Astrocyte (in vitro differentiated cells and primary cell): ENCODE measurements around the gene STK31. TPM values are rescaled to one million over a fixed set of nuclear protein-coding genes. Genes with fewer than 3 reads are reported as not detected.

Experiments used
- DNase-seq: peaks from one replicate; pipeline ENCODE4 v3.0.0-alpha.2; 2010; ENCODE audit warnings: low read depth
- FAIRE-seq: peaks from 2 replicates; lab custom pipeline; 2011; peaks lifted over from hg19 to GRCh38; lab: Jason Lieb, UNC
- H2AFZ ChIP-seq: 2 replicates; pipeline ENCODE4 v1.6.0; 2012; ENCODE audit warnings: low read depth, low read length, inconsistent platforms
- H3K27ac ChIP-seq: 2 replicates; pipeline ENCODE4 v1.5.1; 2011; ENCODE audit warnings: low read depth, low read length, inconsistent platforms
- H3K27me3 ChIP-seq: 2 replicates; pipeline ENCODE4 v1.6.0; 2011; ENCODE audit warnings: low read length, inconsistent platforms; ENCODE audit not compliant: insufficient read depth
- H3K36me3 ChIP-seq: 2 replicates; pipeline ENCODE4 v1.5.1; 2011; ENCODE audit warnings: low read length, inconsistent platforms; ENCODE audit not compliant: insufficient read depth
- H3K4me1 ChIP-seq: 2 replicates; pipeline ENCODE4 v1.5.1; 2011; ENCODE audit warnings: low read length, inconsistent platforms; ENCODE audit not compliant: insufficient read depth
- H3K4me2 ChIP-seq: 2 replicates; pipeline ENCODE4 v1.6.0; 2012; ENCODE audit warnings: low read length, inconsistent platforms
- H3K4me3 ChIP-seq: 2 replicates; pipeline ENCODE4 v1.5.1; 2011; ENCODE audit warnings: low read depth, mild to moderate bottlenecking, low read length, inconsistent platforms; ENCODE audit not compliant: insufficient read depth
- H3K79me2 ChIP-seq: 2 replicates; pipeline ENCODE4 v1.6.0; 2012; ENCODE audit warnings: mild to moderate bottlenecking, low read length, inconsistent platforms; ENCODE audit not compliant: insufficient read depth
- H3K9ac ChIP-seq: 2 replicates; pipeline ENCODE4 v1.6.0; 2012; ENCODE audit warnings: mild to moderate bottlenecking, low read length, inconsistent platforms
- H3K9me3 ChIP-seq: 2 replicates; pipeline ENCODE4 v1.5.1; 2012; ENCODE audit warnings: low read depth, mild to moderate bottlenecking, low read length, inconsistent platforms; ENCODE audit not compliant: insufficient read depth
- H4K20me1 ChIP-seq: 2 replicates; pipeline ENCODE4 v1.6.0; 2012; ENCODE audit warnings: low read length, inconsistent platforms; ENCODE audit not compliant: insufficient read depth
- H3K27ac Mint-ChIP-seq: one replicate; pipeline ENCODE4 v1.8.0; 2021; ENCODE audit warnings: mild to moderate bottlenecking, mixed read lengths; ENCODE audit not compliant: unreplicated experiment
- H3K27me3 Mint-ChIP-seq: one replicate; pipeline ENCODE4 v1.8.0; 2021; ENCODE audit warnings: low read depth, mixed read lengths; ENCODE audit not compliant: unreplicated experiment
- H3K36me3 Mint-ChIP-seq: one replicate; pipeline ENCODE4 v1.8.0; 2021; ENCODE audit warnings: low read depth, mixed read lengths; ENCODE audit not compliant: unreplicated experiment
- H3K4me1 Mint-ChIP-seq: one replicate; pipeline ENCODE4 v1.8.0; 2021; ENCODE audit warnings: low read depth, mixed read lengths; ENCODE audit not compliant: unreplicated experiment
- H3K4me3 Mint-ChIP-seq: one replicate; pipeline ENCODE4 v1.8.0; 2021; ENCODE audit warnings: mild to moderate bottlenecking, moderate library complexity, mixed read lengths; ENCODE audit not compliant: unreplicated experiment
- H3K9me3 Mint-ChIP-seq: one replicate; pipeline ENCODE4 v1.8.0; 2021; ENCODE audit warnings: mild to moderate bottlenecking, mixed read lengths; ENCODE audit not compliant: unreplicated experiment
- CTCF ChIP-seq: IDR thresholded peaks from 2 replicates; pipeline ENCODE4 v1.5.1; 2011; ENCODE audit warnings: low read depth, mild to moderate bottlenecking, inconsistent platforms, low read length, moderate library complexity; ENCODE audit not compliant: insufficient read depth
- EZH2 ChIP-seq: IDR thresholded peaks from 2 replicates; pipeline ENCODE4 v1.6.1; 2012; ENCODE audit warnings: mild to moderate bottlenecking, low read length, inconsistent platforms; ENCODE audit not compliant: insufficient read depth
- total RNA-seq: library from RNA; stranded (reverse); gene quantifications from 2 replicates; pipeline ENCODE4 v1.2.1, GENCODE V29; 2021

STK31 gene
- total RNA-seq, 1 donor from 2014 or later: 0.20 TPM

GRCh38 chr7:23714150-23714464 lies 4.1 kb downstream of the STK31 start:
- Histone ChIP-seq H3K4me1 (peaks cover 18% of the 10 kb centered on the region), H3K36me3 (no peaks in the 10 kb centered on the region), H3K4me2 (peak overlapping the region; percentile 52), H3K4me3 (no peak overlapping the region), H3K9me3 (no peaks in the 10 kb centered on the region), H3K27me3 (no peaks in the 10 kb centered on the region), H2AFZ (no peak overlapping the region), H3K79me2 (no peaks in the 10 kb centered on the region), H3K9ac (no peak overlapping the region), H3K27ac (no peak overlapping the region), H4K20me1 (no peaks in the 10 kb centered on the region)
- H3K36me3 Mint-ChIP-seq: no peaks in the 10 kb centered on the region
- no peaks in the 10 kb centered on the region for H3K9me3 Mint-ChIP-seq
- H3K4me3 Mint-ChIP-seq: no peak overlapping the region
- TF ChIP-seq EZH2: no peak
- TF ChIP-seq CTCF: no peak
- FAIRE-seq: no peak
- peak overlapping the region; percentile 1 for H3K27ac Mint-ChIP-seq
- H3K4me1 Mint-ChIP-seq: peaks cover 20% of the 10 kb centered on the region
- H3K27me3 Mint-ChIP-seq: no peaks in the 10 kb centered on the region
- no peak for DNase-seq

DNA sequence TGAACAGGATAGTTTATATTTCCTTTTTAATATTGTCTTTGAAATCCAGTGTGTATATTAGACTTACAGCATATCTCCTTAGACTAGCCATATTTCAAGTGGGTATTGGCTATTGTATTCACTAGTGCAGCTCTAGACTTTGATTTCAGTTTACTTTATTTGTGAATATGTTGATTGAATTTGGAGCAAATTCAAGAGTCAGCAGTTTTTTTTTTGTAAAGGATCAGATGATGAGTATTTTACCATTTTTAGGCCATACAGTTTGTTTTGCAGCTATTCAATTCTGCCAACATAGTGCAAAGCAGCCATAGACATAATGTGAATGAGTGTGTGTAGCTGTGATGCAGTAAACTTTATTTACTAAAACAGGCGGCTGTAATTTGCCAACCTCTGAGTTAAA lies 4.6 kb downstream of the STK31 start:
- Histone ChIP-seq H3K4me3 (no peak overlapping the region), H2AFZ (no peak overlapping the region), H3K27me3 (no peaks in the 10 kb centered on the region), H3K27ac (no peak overlapping the region), H4K20me1 (no peaks in the 10 kb centered on the region), H3K79me2 (no peaks in the 10 kb centered on the region), H3K4me1 (peaks cover 18% of the 10 kb centered on the region), H3K4me2 (no peak overlapping the region), H3K36me3 (no peaks in the 10 kb centered on the region), H3K9ac (no peak overlapping the region), H3K9me3 (no peaks in the 10 kb centered on the region)
- peaks cover 20% of the 10 kb centered on the region for H3K4me1 Mint-ChIP-seq
- TF ChIP-seq CTCF (no peak), EZH2 (no peak)
- H3K27ac Mint-ChIP-seq: peak overlapping the region; percentile 7
- DNase-seq (no peak), FAIRE-seq (no peak)
- H3K9me3 Mint-ChIP-seq: no peaks in the 10 kb centered on the region
- H3K4me3 Mint-ChIP-seq: no peak overlapping the region
- no peaks in the 10 kb centered on the region for H3K36me3 Mint-ChIP-seq
- H3K27me3 Mint-ChIP-seq: no peaks in the 10 kb centered on the region

DNA sequence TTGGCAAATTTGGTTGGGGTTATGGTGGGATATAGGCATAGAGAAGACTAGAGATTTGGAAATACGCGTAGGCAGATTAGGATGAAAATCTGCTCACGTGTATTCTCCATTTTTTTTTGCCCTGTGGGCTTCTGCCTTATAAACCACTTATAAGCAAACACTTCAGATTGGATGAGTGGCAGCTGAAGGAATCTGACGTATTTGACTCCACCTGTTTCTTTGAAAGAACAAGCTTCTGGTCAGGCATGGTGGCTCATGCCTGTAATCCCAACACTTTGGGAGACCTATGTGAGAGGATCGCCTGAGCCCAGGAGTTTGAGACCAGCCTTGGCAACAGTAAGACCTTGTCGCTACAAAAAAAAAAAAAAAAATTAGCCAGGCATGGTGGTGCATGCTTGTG lies 5.1 kb downstream of the STK31 start:
- Mint-ChIP-seq H3K27ac (no peak overlapping the region), H3K36me3 (no peaks in the 10 kb centered on the region), H3K4me1 (peaks cover 20% of the 10 kb centered on the region), H3K27me3 (no peaks in the 10 kb centered on the region), H3K4me3 (no peak overlapping the region), H3K9me3 (no peaks in the 10 kb centered on the region)
- no peaks in the 10 kb centered on the region for H3K36me3 ChIP-seq
- H3K79me2 ChIP-seq: no peaks in the 10 kb centered on the region
- no peaks in the 10 kb centered on the region for H3K27me3 ChIP-seq
- no peak overlapping the region for H3K4me2 ChIP-seq
- no peaks in the 10 kb centered on the region for H4K20me1 ChIP-seq
- FAIRE-seq (no peak), DNase-seq (no peak)
- no peak overlapping the region for H2AFZ ChIP-seq
- no peak for TF ChIP-seq EZH2
- TF ChIP-seq CTCF: no peak
- no peak overlapping the region for H3K4me3 ChIP-seq
- H3K4me1 ChIP-seq: peaks cover 18% of the 10 kb centered on the region
- H3K9me3 ChIP-seq: no peaks in the 10 kb centered on the region
- no peak overlapping the region for H3K9ac ChIP-seq
- H3K27ac ChIP-seq: no peak overlapping the region
